ENCODE data around the gene DDX25. TPM values are rescaled to one million over a fixed set of nuclear protein-coding genes. Genes with fewer than 3 reads are reported as not detected.

DDX25 gene
- total RNA-seq, 1 experiment from 2014 or later = 0.37 TPM

- TF ChIP-seq REST (IDR thresholded peaks at IDR 0.05; ENCODE audit: low read depth) = no peak
- TF ChIP-seq YY1 (IDR thresholded peaks at IDR 0.05; ENCODE audit: extremely low read depth, insufficient replicate concordance, low read depth, low read length) = no peak
- TF ChIP-seq EZH2phosphoT487 (IDR thresholded peaks at IDR 0.05; ENCODE audit: borderline replicate concordance) = no peak
- TF ChIP-seq SIN3A (IDR thresholded peaks at IDR 0.05; ENCODE audit: low read depth) = no peak
- TF ChIP-seq ZFX (IDR thresholded peaks at IDR 0.05) = no peak
- TF ChIP-seq ATF3 (IDR thresholded peaks at IDR 0.05) = no peak
- no peak for TF ChIP-seq FOSL1 (IDR thresholded peaks at IDR 0.05; ENCODE audit: low read depth)
These were observed 34.8 kb upstream of the DDX25 start (continued) for GRCh38 chr11:125869521-125869920.

GRCh38 chr11:125871391-125872137 is 32.7 kb upstream of the DDX25 start:
- intact Hi-C loops (cut with micrococcal nuclease) = loop anchor here (5.0 kb wide), 2 partner anchors 524 to 1034 kb away; no protein-coding TSS in a partner anchor
- no peaks in the 10 kb centered on the region for H3K4me1 ChIP-seq (ENCODE audit: control insufficient read depth in 1 of 2, insufficient read depth in 2 of 2, low read length in 2 of 2)
- no peak overlapping the region for H3K9ac ChIP-seq (ENCODE audit: low read length)
- H3K27me3 ChIP-seq (ENCODE audit: insufficient read depth, low read length) = no peaks in the 10 kb centered on the region; the same call in 1 of the 2 replicates
- no peak overlapping the region for H2AFZ ChIP-seq (ENCODE audit: low read depth, low read length, poor library complexity, severe bottlenecking)
- no peaks in the 10 kb centered on the region for H3K36me3 ChIP-seq (ENCODE audit: control insufficient read depth in 1 of 2, insufficient read depth in 2 of 2, low read length in 2 of 2)
- BruUV-seq (replicated peaks) = no TSS peak
- H3K79me2 ChIP-seq (ENCODE audit: insufficient read depth, low read length) = no peaks in the 10 kb centered on the region
- TF ChIP-seq REST (IDR thresholded peaks at IDR 0.05; ENCODE audit: low read depth) (no peak), ZFX (IDR thresholded peaks at IDR 0.05) (no peak), RAD21 (IDR thresholded peaks at IDR 0.05; ENCODE audit: low read depth) (peak; percentile 73), CTCF (IDR thresholded peaks at IDR 0.05 in 2 of 3, conservative IDR thresholded peaks at IDR 0.05 in 1 of 3; ENCODE audit: borderline replicate concordance in 1 of 3, insufficient read depth in 1 of 3, low read depth in 2 of 3, low read length in 2 of 3) (peak; percentile 44 to 69 (median 69); a peak in 5 of 6 replicates), SP1 (IDR thresholded peaks at IDR 0.05; ENCODE audit: low read depth) (no peak)
- CTCF ChIA-PET = no interaction called here
- peak; percentile 81 for ATAC-seq
- POLR2A ChIA-PET = no interaction called here
- RAD21 ChIA-PET (ENCODE audit: low non-redundant PET in 1 of 2, low total read pairs in 2 of 2, uncharacterized antibody in 2 of 2, unreplicated experiment in 2 of 2) = no interaction called here
- no peak overlapping the region for H3K4me2 ChIP-seq (ENCODE audit: low read length)
- H4K20me1 ChIP-seq (ENCODE audit: insufficient read depth) = no peaks in the 10 kb centered on the region
- H3K27ac ChIP-seq (ENCODE audit: low read depth, low read length) = no peak overlapping the region
- no peaks in the 10 kb centered on the region for H3K9me2 ChIP-seq (ENCODE audit: insufficient read depth)
- DNase-seq (ENCODE audit: low read depth, low spot score) = peak; percentile 29
- H3K9me3 ChIP-seq (ENCODE audit: control insufficient read depth in 1 of 2, insufficient read depth in 1 of 2, low read depth in 1 of 2, low read length in 2 of 2) = peaks cover 0 to 6% of the 10 kb centered on the region in 2 experiments; a peak in 1 of 4 replicates
- no peak overlapping the region for H3K4me3 ChIP-seq (replicated peaks in 1 of 2; ENCODE audit: low read depth in 1 of 2, low read length in 2 of 2)
